HS-27A (cell line): ENCODE measurements around the gene GABBR1.

Experiments used
- DNase-seq: peaks from one replicate; pipeline ENCODE4 v3.0.0-alpha.2; 2012; ENCODE audit warnings: low read depth, missing footprints

GABBR1 gene

GRCh38 chr6:29566856-29567255, 66.1 kb downstream of the GABBR1 start:
- DNase-seq: no peak

DNA sequence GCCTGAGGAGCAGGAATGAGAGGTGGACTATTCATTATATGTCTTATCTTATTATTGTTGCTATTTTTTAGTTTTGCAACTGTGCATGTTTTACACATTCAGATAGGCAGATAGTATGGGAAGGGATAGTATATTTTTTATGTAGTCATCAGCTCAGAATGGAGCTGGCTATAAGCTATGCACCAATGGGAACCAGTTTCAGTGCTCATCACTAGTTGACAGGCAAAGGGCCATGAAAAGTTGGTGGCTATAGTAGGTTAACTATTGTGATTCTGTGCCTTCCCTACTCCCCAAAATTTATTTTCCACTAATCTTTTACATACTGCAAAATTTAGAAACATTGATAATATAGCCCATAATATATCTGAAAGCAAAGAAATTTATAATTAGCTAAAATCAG, 68.1 kb downstream of the GABBR1 start:
- DNase-seq: no peak

GRCh38 chr6:29563435-29563965, 69.5 kb downstream of the GABBR1 start:
- DNase-seq: no peak

DNA sequence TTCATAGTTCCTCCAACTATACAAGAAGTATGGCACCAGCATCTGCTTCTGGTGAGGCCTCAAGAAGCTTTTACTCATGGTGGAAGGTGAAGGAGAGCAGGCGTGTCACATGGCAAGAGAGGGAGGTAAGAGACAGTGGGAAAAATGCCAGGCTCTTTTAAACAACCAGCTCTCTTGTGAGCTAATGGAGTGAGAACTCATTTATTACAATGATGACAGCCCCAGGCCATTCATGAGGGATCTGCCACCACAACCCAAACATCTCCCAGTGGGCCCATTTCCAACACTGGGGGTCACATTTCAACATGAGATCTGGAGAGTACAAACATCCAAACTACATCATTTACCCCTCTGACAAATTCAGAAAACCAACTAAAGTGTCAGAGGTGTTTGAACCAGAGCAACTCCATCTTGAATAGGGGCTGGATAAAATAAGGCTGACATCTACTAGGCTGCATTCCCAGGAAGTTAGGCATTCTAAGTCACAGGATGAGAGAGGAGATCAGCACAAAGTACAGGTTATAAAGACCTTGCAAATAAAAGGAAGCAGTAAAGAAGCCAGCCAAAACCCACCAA, 71.3 kb downstream of the GABBR1 start:
- DNase-seq: no peak

- DNase-seq: no peak
Observed at GRCh38 chr6:29561091-29561490, 71.9 kb downstream of the GABBR1 start.

- no peak for DNase-seq
Observed at GRCh38 chr6:29559524-29560287, 73.3 kb downstream of the GABBR1 start, which contains the start of gene UBD. TSS of gene UBD (minus strand) at chr6:29559732. CDS start at chr6:29559701, 31 bp downstream.

DNA sequence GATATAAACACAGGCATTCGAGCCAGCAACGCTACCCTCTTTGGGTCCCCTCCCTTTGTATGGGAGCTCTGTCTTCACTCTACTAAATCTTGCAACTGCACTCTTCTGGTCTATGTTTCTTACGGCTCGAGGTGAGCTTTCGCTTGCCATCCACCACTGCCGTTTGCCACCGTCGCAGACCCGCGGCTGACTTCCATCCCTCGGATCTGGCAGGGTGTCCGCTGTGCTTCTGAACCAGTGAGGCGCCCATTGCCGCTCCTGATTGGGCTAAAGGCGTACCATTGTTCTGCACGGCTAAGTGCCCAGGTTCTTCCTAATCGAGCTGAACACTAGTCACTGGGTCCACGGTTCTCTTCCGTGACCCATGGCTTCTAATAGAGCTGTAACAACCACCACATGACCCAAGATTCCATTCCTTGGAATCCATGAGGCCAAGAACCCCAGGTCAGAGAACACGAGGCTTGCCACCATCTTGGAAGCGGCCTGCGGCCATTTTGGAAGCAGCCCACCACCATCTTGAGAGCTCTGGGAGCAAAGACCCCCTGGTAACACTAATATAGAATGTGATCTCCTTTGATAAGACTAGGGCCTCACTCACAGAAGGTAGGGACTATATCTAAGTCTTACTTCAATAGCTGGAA, 74.4 kb downstream of the GABBR1 start:
- no peak for DNase-seq

DNA sequence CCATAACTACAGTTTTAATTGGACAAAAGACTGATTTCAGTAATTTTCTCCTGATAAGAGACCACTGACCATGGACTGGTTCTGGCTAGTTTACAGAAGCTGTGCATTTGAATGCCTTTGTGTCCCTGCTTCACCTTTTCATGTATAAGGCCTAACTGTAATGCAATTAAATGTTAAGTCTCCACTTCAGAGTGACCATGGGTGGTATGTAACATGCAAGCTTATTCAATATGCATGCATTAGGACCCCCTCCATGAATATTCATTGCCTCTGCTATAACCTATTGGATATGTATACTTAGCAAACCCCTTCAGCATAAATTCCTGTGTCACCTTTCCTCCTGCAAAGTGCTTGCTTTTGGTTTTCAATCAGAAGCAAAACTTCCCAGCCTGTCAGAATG, 75.7 kb downstream of the GABBR1 start:
- DNase-seq: no peak

GRCh38 chr6:29554764-29555163, 78.2 kb downstream of the GABBR1 start:
- DNase-seq: no peak

DNA sequence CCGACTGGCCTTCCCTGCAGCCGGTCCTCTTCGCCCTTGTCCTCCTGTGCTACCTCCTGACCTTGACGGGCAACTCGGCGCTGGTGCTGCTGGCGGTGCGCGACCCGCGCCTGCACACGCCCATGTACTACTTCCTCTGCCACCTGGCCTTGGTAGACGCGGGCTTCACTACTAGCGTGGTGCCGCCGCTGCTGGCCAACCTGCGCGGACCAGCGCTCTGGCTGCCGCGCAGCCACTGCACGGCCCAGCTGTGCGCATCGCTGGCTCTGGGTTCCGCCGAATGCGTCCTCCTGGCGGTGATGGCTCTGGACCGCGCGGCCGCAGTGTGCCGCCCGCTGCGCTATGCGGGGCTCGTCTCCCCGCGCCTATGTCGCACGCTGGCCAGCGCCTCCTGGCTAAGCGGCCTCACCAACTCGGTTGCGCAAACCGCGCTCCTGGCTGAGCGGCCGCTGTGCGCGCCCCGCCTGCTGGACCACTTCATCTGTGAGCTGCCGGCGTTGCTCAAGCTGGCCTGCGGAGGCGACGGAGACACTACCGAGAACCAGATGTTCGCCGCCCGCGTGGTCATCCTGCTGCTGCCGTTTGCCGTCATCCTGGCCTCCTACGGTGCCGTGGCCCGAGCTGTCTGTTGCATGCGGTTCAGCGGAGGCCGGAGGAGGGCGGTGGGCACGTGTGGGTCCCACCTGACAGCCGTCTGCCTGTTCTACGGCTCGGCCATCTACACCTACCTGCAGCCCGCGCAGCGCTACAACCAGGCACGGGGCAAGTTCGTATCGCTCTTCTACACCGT, 79.5 kb downstream of the GABBR1 start:
- DNase-seq: no peak

GRCh38 chr6:29552512-29553051, 80.4 kb downstream of the GABBR1 start:
- no peak for DNase-seq

DNA sequence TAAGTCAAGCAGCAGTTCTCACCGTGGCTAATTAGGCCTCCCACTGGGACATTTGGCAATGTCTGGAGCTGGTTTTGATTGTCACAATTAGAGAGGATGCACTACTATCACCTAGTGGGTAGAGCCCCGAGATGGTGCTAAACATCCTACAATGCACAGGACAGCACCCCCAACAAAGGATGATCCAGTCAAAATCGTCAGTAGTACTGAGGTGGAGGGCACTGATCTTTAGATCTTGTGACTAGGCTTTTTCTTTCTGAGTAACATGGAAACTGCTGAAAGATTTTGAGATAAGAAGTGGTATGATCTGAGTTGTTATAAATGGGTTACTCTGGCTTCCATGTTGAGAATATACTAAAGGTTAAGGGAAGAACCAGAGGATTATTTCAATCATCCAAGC, 85.4 kb downstream of the GABBR1 start:
- no peak for DNase-seq

- DNase-seq: no peak
Observed at GRCh38 chr6:29537714-29538403, 95.1 kb downstream of the GABBR1 start.

- DNase-seq: no peak
Observed at GRCh38 chr6:29532320-29532951, 100.5 kb downstream of the GABBR1 start.

DNA sequence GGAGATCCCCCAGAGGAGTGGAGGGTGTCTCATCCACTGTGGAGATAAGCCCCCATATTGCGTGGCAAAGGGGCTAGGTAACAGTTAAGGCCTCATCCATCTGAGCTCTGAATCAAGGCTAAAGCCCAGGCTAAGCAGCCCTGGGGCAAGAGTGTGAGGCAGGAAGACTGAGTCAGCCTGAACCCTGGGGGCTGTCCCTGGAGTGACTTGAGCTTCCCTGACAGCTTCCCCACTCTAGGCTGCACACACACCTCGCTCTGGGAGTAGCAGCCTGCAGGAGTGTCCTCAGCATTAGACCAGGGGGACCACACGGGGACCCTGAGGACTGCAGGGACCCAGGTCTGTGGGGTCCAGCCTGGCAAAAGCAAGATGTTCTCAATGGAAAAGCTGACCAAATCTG, 101.3 kb downstream of the GABBR1 start:
- no peak for DNase-seq

GRCh38 chr6:29530671-29531310, 102.2 kb downstream of the GABBR1 start:
- DNase-seq: no peak

- DNase-seq: no peak
Observed at GRCh38 chr6:29529956-29530355, 103.0 kb downstream of the GABBR1 start.

GRCh38 chr6:29528988-29529560, 103.9 kb downstream of the GABBR1 start:
- no peak for DNase-seq

- no peak for DNase-seq
Observed at GRCh38 chr6:29528300-29528931, 104.6 kb downstream of the GABBR1 start.
